ENCODE results near the gene SUSD6.

Gene SUSD6

DNA sequence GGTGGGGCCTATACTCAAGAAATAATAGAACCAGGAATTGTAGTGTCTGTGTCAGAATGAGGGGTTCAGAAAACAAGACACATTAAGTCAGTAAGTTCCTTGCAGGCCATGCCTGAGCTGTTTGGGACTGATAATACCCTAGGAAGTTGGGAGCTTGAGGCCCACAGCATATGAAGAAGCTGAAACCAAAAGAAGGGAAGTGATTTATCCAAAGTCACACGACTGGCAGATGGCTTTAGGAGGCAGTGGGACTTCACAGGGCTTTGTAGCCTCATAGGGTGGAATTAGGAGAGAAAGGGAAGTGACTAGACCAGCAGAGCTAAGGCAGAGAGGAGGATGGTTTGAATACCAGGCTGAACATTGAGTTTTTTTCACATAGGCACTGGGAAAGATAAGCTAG, 99.0 kb downstream of the SUSD6 start:
- peaks cover 4% of the 10 kb centered on the region for H3K36me3 Mint-ChIP-seq (ENCODE audit: low read depth)
- no peak overlapping the region for H3K27ac Mint-ChIP-seq
- H3K4me1 Mint-ChIP-seq = peaks cover 73% of the 10 kb centered on the region
- DNase-seq = no peak
- TF ChIP-seq, protein P1, sequence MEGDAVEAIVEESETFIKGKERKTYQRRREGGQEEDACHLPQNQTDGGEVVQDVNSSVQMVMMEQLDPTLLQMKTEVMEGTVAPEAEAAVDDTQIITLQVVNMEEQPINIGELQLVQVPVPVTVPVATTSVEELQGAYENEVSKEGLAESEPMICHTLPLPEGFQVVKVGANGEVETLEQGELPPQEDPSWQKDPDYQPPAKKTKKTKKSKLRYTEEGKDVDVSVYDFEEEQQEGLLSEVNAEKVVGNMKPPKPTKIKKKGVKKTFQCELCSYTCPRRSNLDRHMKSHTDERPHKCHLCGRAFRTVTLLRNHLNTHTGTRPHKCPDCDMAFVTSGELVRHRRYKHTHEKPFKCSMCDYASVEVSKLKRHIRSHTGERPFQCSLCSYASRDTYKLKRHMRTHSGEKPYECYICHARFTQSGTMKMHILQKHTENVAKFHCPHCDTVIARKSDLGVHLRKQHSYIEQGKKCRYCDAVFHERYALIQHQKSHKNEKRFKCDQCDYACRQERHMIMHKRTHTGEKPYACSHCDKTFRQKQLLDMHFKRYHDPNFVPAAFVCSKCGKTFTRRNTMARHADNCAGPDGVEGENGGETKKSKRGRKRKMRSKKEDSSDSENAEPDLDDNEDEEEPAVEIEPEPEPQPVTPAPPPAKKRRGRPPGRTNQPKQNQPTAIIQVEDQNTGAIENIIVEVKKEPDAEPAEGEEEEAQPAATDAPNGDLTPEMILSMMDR (IDR thresholded peaks at IDR 0.05) = no peak
- no peaks in the 10 kb centered on the region for H3K9me3 Mint-ChIP-seq
- H3K4me3 Mint-ChIP-seq = no peak overlapping the region
- H3K27me3 Mint-ChIP-seq (ENCODE audit: low read depth, poor library complexity) = peaks cover 3% of the 10 kb centered on the region

DNA sequence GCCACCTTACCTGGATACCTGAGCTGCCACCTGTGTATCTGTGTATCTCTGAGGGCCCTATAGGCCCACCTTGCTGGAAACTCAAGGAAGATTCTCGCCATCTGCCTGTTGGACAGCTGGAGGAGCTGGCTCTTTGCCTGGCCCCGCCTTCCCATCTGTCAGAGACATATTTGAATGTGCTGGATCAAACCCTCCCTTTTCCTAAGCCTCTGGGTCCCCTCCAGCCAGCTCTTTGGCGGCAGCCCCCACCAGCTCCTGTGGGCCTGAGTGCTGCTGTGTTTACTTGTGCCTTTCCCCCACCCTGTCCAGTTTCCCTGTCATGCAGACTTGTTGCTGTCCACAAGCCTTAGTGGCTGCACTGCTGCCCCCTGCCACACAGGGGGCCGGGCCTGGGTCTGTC, 99.7 kb downstream of the SUSD6 start:
- Mint-ChIP-seq H3K4me1 (peaks cover 70% of the 10 kb centered on the region), H3K4me3 (no peak overlapping the region), H3K27ac (peak overlapping the region; percentile 71), H3K9me3 (no peaks in the 10 kb centered on the region), H3K36me3 (ENCODE audit: low read depth) (peaks cover 4% of the 10 kb centered on the region), H3K27me3 (ENCODE audit: low read depth, poor library complexity) (peaks cover 3% of the 10 kb centered on the region)
- DNase-seq = no peak
- TF ChIP-seq, protein P1 (IDR thresholded peaks at IDR 0.05) = no peak

DNA sequence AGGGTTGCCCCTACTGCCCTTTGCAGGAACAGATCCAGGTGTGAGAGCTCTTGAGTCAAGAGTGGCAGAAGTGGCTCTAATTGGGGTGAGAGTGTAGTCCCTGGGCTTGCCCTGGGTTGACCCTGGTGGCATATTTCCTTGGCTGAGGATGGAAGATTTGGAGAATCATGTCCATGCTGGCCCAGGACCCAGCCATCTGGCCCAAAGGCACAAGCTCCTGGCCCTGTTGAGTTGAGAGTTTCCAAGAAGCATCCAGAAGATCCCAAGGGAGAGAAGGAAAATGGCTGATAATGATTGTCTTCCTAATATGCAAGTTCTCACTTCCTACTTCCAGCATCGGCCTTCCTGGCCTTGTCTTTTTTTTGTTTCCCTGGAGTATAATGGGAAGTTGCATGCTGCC, 100.1 kb downstream of the SUSD6 start:
- Mint-ChIP-seq H3K4me3 (no peak overlapping the region), H3K4me1 (peaks cover 71% of the 10 kb centered on the region), H3K9me3 (no peaks in the 10 kb centered on the region)

DNA sequence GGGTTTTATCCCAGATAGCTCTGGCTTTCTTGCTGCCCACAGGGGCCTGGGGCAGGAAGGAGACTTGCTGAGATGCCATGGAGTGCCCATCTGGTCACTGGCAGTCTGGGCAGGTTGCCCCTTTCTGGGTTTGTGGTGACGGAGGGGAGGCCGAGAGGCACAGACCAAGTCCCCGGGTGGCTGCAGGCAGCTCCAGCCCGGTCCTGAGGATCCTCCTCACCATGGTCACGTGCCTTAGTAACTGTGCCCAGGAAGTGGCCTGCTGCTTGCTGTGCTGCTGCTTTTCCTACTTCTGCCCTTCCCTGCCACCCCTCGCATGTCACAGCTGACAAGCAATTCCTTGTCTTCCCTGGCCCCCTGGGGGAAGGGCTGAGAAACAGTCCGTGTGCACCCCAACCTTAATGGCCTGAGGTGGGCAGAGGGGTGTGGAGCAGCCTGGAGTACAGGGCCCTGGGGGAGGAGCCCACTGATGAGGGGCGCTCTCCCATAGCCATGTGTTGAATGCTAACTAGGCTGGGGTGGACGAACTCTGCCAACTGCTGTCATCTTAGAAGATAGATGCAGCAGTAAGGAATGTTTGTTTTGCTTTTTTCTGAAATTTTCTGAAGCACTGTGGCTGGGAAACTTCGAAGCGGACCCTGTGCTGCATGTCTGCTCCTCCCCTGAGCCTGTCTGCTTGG, 100.6 kb downstream of the SUSD6 start:
- H3K27me3 Mint-ChIP-seq (ENCODE audit: low read depth, poor library complexity) = peaks cover 3% of the 10 kb centered on the region
- H3K36me3 Mint-ChIP-seq (ENCODE audit: low read depth) = peaks cover 4% of the 10 kb centered on the region
- peak overlapping the region; percentile 23 for H3K4me3 Mint-ChIP-seq
- peak overlapping the region; percentile 98 for H3K27ac Mint-ChIP-seq
- H3K9me3 Mint-ChIP-seq = no peaks in the 10 kb centered on the region
- H3K4me1 Mint-ChIP-seq = peaks cover 75% of the 10 kb centered on the region
- DNase-seq = no peak
- TF ChIP-seq, protein P1 (IDR thresholded peaks at IDR 0.05) = no peak

More for the DNA sequence above, 100.1 kb downstream of the SUSD6 start:
- H3K27me3 Mint-ChIP-seq (ENCODE audit: low read depth, poor library complexity) = peaks cover 3% of the 10 kb centered on the region
- DNase-seq = no peak
- H3K36me3 Mint-ChIP-seq (ENCODE audit: low read depth) = peaks cover 4% of the 10 kb centered on the region
- peak overlapping the region; percentile 71 for H3K27ac Mint-ChIP-seq
- TF ChIP-seq, protein P1 (IDR thresholded peaks at IDR 0.05) = no peak

DNA sequence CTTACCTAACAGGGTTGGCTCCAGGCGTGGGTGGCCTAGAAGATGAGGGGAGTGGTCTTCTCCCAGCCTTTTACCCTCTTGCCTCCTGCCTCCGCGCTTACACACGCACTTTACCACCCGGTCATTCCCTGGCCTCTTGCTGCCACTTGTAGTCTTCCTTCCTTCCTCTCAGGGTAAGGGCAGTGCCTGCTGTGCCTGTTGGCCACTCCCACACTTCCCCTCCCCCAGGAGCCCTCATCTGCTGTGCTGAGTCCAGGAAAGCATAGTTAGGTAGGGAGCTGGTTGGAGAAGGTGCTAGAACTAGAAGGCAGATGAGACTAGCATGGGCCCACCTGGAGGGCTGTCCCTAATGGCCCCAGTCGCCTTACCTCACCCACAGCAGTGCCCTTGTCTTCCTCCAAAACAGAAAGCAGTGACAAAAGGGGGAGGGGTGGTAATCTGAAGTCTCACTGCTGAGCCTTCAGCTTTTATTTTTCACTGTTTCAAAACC, 101.2 kb downstream of the SUSD6 start:
- Mint-ChIP-seq H3K4me3 (peak overlapping the region; percentile 23), H3K9me3 (no peaks in the 10 kb centered on the region), H3K27me3 (ENCODE audit: low read depth, poor library complexity) (peaks cover 3% of the 10 kb centered on the region), H3K36me3 (ENCODE audit: low read depth) (peaks cover 4% of the 10 kb centered on the region), H3K27ac (peak overlapping the region; percentile 98), H3K4me1 (peaks cover 77% of the 10 kb centered on the region)
- TF ChIP-seq, protein P1 (IDR thresholded peaks at IDR 0.05) = no peak
- DNase-seq = peak; percentile 43
